BLaER1 treated with 17β-estradiol and CSF1 and Interleukin-3, amounts not matched to agents 10 nM and 100 nM (cell line): Measurements from ENCODE around the gene NUDT4.

Experiments
- H3K27ac ChIP-seq, 11 experiments: shearing (Covaris generic); formaldehyde crosslinking; 2 replicates each; pipeline ENCODE4 v1.8.1; 2022
- H3K27me3 ChIP-seq, 11 experiments: shearing (Covaris generic); formaldehyde crosslinking; 2 replicates each; pipeline ENCODE4 v1.8.1; 2022
- H3K36me3 ChIP-seq, 11 experiments: shearing (Covaris generic); formaldehyde crosslinking; 2 replicates each; pipeline ENCODE4 v1.8.1; 2022
- H3K4me1 ChIP-seq, 10 experiments: shearing (Covaris generic); formaldehyde crosslinking; 2 replicates each; pipeline ENCODE4 v1.8.1; 2022
- H3K4me2 ChIP-seq, 11 experiments: shearing (Covaris generic); formaldehyde crosslinking; 2 replicates each; pipeline ENCODE4 v1.8.1; 2022
- H3K4me3 ChIP-seq, 10 experiments: shearing (Covaris generic); formaldehyde crosslinking; 2 replicates each; pipeline ENCODE4 v1.8.1; 2022
- H3K9ac ChIP-seq, 11 experiments: shearing (Covaris generic); formaldehyde crosslinking; 2 replicates each; pipeline ENCODE4 v1.8.1; 2022
- H3K9me3 ChIP-seq, 11 experiments: shearing (Covaris generic); formaldehyde crosslinking; replicated peaks in 1 of 11; 2 replicates each; pipeline ENCODE4 v1.8.1; 2022
- H4K20me1 ChIP-seq, 11 experiments: shearing (Covaris generic); formaldehyde crosslinking; 2 replicates each; pipeline ENCODE4 v1.8.1; 2022
- Cebpa-rat ChIP-seq, 11 experiments: shearing (Covaris generic); IDR thresholded peaks; 2 replicates each; pipeline ENCODE4 v1.8.1; 2022

Gene NUDT4

GRCh38 chr12:93363841-93364297 is 13.9 kb upstream of the NUDT4 start:
- Histone ChIP-seq H3K9ac (no peak overlapping the region), H3K36me3 (no peaks in the 10 kb centered on the region), H3K27ac (no peak overlapping the region), H3K4me3 (no peak overlapping the region), H4K20me1 (no peaks in the 10 kb centered on the region), H3K9me3 (no peaks in the 10 kb centered on the region), H3K27me3 (no peaks in the 10 kb centered on the region), H3K4me2 (peak overlapping the region in 10 of 11 experiments; percentile 27 to 73 (median 44); a peak in 17 of 22 replicates), H3K4me1 (peaks cover 8 to 14% (median 11%) of the 10 kb centered on the region in 10 experiments; a peak in 19 of 20 replicates)
- TF ChIP-seq Cebpa-rat (IDR thresholded peaks at IDR 0.05), result no peak

DNA sequence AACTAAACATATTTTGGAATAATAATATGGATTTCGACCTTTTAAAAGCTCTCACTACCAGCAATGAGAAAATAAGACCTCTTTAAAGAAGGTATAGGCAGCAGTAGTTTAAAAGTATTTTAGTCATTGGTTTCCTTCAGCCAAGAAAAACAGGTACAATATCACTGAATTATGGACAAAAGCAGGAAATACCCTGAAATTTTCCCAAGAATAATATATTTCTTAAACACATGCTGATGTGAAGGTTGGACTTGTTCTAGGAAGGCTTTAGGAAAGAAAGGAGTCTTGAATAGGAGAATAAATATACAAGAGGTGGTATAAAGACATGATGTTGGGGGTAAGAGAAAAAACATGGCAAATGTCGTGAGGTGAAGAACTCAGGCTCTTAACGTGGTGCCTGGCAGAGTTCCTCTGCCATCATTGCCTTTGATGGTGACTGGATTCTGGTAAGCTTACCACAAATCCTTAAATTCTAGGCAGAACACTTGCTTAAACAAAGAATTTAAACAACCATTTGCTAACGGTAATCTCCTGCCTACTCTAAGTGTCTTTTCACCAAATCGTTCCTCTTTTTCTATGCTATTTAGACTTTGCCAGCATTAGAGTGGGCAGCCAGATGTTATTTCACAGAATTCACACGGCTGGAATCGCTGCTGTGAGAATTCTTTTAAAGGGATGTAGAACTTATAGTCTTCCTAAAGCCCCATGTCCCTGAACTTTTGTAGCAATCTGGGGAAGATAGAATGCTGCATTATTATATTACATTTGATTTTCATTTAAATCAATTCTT is 11.9 kb upstream of the NUDT4 start:
- peaks cover 8 to 14% (median 11%) of the 10 kb centered on the region in 10 experiments; a peak in 19 of 20 replicates for H3K4me1 ChIP-seq
- TF ChIP-seq Cebpa-rat (IDR thresholded peaks at IDR 0.05), result no peak
- H3K27ac ChIP-seq, result no peak overlapping the region
- no peak overlapping the region for H3K9ac ChIP-seq
- no peak overlapping the region for H3K4me2 ChIP-seq
- no peaks in the 10 kb centered on the region for H3K36me3 ChIP-seq
- H4K20me1 ChIP-seq, result no peaks in the 10 kb centered on the region
- H3K27me3 ChIP-seq, result no peaks in the 10 kb centered on the region
- H3K4me3 ChIP-seq, result no peak overlapping the region
- no peaks in the 10 kb centered on the region for H3K9me3 ChIP-seq

DNA sequence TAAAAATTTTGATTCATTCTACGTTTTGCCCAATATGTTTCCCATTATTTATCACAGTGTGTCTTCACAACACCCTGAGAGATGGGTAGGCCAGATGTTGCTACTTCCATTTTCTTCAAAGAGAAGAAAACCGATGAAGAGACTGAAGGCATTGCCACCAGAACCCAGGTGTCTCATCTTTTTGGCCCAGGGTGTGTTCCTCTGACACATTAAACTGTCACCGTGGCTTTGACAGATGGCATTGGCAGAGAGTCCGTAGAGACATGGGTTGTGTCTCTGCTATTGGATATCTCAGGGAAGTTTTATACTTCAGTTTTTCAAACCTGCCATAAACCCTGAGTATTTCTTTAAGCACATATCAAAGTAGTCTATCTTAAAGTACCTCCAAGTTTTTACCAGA is 11.3 kb upstream of the NUDT4 start:
- no peak overlapping the region for H3K4me2 ChIP-seq
- no peaks in the 10 kb centered on the region for H3K36me3 ChIP-seq
- H4K20me1 ChIP-seq, result no peaks in the 10 kb centered on the region
- H3K27ac ChIP-seq, result no peak overlapping the region
- H3K9me3 ChIP-seq, result no peaks in the 10 kb centered on the region
- no peak for TF ChIP-seq Cebpa-rat (IDR thresholded peaks at IDR 0.05)
- H3K4me3 ChIP-seq, result no peak overlapping the region
- peaks cover 8 to 14% (median 11%) of the 10 kb centered on the region in 10 experiments; a peak in 19 of 20 replicates for H3K4me1 ChIP-seq
- H3K27me3 ChIP-seq, result no peaks in the 10 kb centered on the region
- no peak overlapping the region for H3K9ac ChIP-seq

- no peak for TF ChIP-seq Cebpa-rat (IDR thresholded peaks at IDR 0.05)
- Histone ChIP-seq H3K27ac (no peak overlapping the region), H3K4me3 (no peak overlapping the region)
These were observed 9.0 kb upstream of the NUDT4 start for GRCh38 chr12:93368766-93369165.

GRCh38 chr12:93369505-93369904 is 8.2 kb upstream of the NUDT4 start:
- H3K9ac ChIP-seq, result no peak overlapping the region
- TF ChIP-seq Cebpa-rat (IDR thresholded peaks at IDR 0.05), result no peak
- H3K27me3 ChIP-seq, result no peaks in the 10 kb centered on the region
- no peaks in the 10 kb centered on the region for H3K9me3 ChIP-seq
- peaks cover 0 to 4% (median under 1%) of the 10 kb centered on the region in 10 experiments; a peak in 12 of 20 replicates for H3K4me1 ChIP-seq
- H3K4me2 ChIP-seq, result no peak overlapping the region
- H3K36me3 ChIP-seq, result no peaks in the 10 kb centered on the region
- no peak overlapping the region for H3K27ac ChIP-seq
- H4K20me1 ChIP-seq, result no peaks in the 10 kb centered on the region
- no peak overlapping the region for H3K4me3 ChIP-seq

More at GRCh38 chr12:93368766-93369165, 9.0 kb upstream of the NUDT4 start:
- no peaks in the 10 kb centered on the region for H3K36me3 ChIP-seq
- H3K27me3 ChIP-seq, result no peaks in the 10 kb centered on the region
- H4K20me1 ChIP-seq, result no peaks in the 10 kb centered on the region
- no peak overlapping the region for H3K9ac ChIP-seq
- no peaks in the 10 kb centered on the region for H3K9me3 ChIP-seq
- no peak overlapping the region for H3K4me2 ChIP-seq
- H3K4me1 ChIP-seq, result peaks cover 7 to 11% (median 8%) of the 10 kb centered on the region in 10 experiments; a peak in 19 of 20 replicates

DNA sequence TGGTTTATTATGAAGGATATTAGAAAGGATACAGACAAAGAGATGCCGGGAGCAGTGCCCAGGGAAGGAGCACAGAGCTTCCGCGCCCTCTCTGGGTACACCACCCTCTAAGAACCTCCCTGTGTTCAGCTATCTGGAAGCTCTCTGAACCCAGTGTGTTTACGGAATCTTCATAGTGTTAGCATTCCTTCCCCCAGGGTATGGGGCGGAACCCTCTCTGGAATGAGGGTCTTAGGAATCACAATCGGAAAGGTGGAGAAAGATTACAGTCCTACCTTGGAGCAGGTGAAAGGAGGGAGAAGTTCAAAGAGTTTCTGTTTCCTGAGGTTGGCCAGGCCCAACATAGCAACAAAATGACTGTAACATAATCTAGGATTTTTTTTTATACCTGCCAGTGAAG is 6.8 kb upstream of the NUDT4 start:
- H3K4me3 ChIP-seq, result no peak overlapping the region
- H3K9me3 ChIP-seq, result no peaks in the 10 kb centered on the region
- H3K4me1 ChIP-seq, result peaks cover 0 to 6% (median 0%) of the 10 kb centered on the region in 10 experiments; a peak in 5 of 20 replicates
- H3K36me3 ChIP-seq, result no peaks in the 10 kb centered on the region
- no peaks in the 10 kb centered on the region for H4K20me1 ChIP-seq
- H3K27me3 ChIP-seq, result no peaks in the 10 kb centered on the region
- no peak overlapping the region for H3K27ac ChIP-seq
- no peak overlapping the region for H3K9ac ChIP-seq
- TF ChIP-seq Cebpa-rat (IDR thresholded peaks at IDR 0.05), result no peak
- no peak overlapping the region for H3K4me2 ChIP-seq

DNA sequence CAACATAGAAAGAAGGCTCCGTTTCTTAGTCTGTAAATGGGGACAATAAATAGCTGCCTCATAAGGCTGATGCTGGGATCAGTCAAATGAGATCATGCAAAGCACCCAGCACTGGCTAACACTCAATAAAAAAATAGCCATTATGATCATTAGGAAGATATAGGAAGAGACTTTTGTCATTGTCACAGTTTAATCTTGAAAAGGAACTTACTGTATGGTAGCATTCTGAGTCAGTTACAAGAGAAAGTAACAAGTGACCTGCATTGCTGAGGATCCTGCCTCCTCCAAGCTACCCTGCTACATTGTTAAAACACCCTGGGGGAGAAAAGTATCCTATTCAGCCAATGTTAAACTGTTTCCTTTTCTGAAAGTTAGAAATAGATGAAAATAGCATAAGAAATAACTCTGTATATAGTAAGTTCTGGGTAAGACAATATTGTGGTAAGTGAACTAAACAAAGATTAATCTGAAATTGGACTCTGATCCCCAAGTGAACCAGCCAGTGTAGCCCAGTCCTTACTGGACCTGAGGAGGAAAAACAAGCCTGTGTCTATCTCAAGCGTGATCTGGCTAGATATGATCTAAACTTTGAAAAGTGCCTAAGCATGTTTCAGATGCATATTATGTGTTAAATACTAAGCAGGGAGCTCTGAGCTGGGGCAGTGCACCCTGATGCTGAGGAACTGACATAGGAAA is 3.6 kb upstream of the NUDT4 start:
- TF ChIP-seq Cebpa-rat (IDR thresholded peaks at IDR 0.05), result no peak
- H3K27ac ChIP-seq, result no peak overlapping the region
- H3K4me3 ChIP-seq, result no peak overlapping the region
- no peaks in the 10 kb centered on the region for H3K36me3 ChIP-seq
- no peaks in the 10 kb centered on the region for H3K27me3 ChIP-seq
- H4K20me1 ChIP-seq, result peaks cover 0 to 6% (median under 1%) of the 10 kb centered on the region in 11 experiments; a peak in 8 of 22 replicates
- H3K9ac ChIP-seq, result no peak overlapping the region
- H3K9me3 ChIP-seq, result no peaks in the 10 kb centered on the region
- peaks cover 5 to 22% (median 11%) of the 10 kb centered on the region in 10 experiments; a peak in 19 of 20 replicates for H3K4me1 ChIP-seq
- no peak overlapping the region for H3K4me2 ChIP-seq

- Histone ChIP-seq H3K4me3 (no peak overlapping the region), H3K4me2 (peak overlapping the region in 3 of 11 experiments; percentile 83 to 94 (median 90); a peak in 5 of 22 replicates)
These were observed 1.8 kb upstream of the NUDT4 start for GRCh38 chr12:93375906-93376305.

More at GRCh38 chr12:93375906-93376305, 1.8 kb upstream of the NUDT4 start:
- H3K9ac ChIP-seq, result no peak overlapping the region
- TF ChIP-seq Cebpa-rat (IDR thresholded peaks at IDR 0.05), result no peak
- no peaks in the 10 kb centered on the region for H3K9me3 ChIP-seq
- no peak overlapping the region for H3K27ac ChIP-seq
- no peaks in the 10 kb centered on the region for H3K36me3 ChIP-seq
- H3K27me3 ChIP-seq, result no peaks in the 10 kb centered on the region
- peaks cover 13 to 35% (median 20%) of the 10 kb centered on the region in 10 experiments for H3K4me1 ChIP-seq
- H4K20me1 ChIP-seq, result peaks cover 6 to 24% (median 18%) of the 10 kb centered on the region in 11 experiments; a peak in 19 of 22 replicates
